ENCODE measurements around the gene XPO4. TPM values are rescaled to one million over a fixed set of nuclear protein-coding genes. Genes with fewer than 3 reads are reported as not detected.
"Not testable (repeated sequence)": the region's sequence is repeated elsewhere in the genome, so short reads cannot be mapped to it uniquely, and the experiment has no call there.

The XPO4 gene
- total RNA-seq, 1 donor from 2014 or later, result 15.5 TPM

DNA sequence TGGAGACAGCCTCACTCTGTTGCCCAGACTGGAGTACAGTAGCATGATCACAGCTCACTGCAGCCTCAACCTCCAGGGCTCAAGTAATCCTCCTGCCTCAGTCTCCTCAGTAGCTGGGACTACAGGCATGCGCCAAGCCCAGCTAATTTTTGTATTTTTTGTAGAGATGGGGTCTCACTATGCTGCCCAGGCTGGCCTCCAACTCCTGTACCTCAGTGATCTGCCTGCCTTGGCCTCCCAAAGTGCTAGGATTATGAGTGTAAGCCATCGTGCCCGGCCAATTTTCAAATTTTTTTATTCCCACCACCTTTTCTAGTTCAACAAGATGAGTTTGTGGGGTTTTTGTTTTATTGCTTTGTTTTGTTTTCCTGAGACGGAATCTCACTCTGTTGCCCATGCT is 31.7 kb downstream of the XPO4 start:
- peaks cover 2% of the 10 kb centered on the region for H3K4me1 Mint-ChIP-seq (ENCODE audit: low read depth, unreplicated experiment)
- no peak overlapping the region for H3K4me3 Mint-ChIP-seq (ENCODE audit: unreplicated experiment)
- peaks cover 2% of the 10 kb centered on the region for H3K27me3 Mint-ChIP-seq (ENCODE audit: unreplicated experiment)
- TF ChIP-seq, protein P1, sequence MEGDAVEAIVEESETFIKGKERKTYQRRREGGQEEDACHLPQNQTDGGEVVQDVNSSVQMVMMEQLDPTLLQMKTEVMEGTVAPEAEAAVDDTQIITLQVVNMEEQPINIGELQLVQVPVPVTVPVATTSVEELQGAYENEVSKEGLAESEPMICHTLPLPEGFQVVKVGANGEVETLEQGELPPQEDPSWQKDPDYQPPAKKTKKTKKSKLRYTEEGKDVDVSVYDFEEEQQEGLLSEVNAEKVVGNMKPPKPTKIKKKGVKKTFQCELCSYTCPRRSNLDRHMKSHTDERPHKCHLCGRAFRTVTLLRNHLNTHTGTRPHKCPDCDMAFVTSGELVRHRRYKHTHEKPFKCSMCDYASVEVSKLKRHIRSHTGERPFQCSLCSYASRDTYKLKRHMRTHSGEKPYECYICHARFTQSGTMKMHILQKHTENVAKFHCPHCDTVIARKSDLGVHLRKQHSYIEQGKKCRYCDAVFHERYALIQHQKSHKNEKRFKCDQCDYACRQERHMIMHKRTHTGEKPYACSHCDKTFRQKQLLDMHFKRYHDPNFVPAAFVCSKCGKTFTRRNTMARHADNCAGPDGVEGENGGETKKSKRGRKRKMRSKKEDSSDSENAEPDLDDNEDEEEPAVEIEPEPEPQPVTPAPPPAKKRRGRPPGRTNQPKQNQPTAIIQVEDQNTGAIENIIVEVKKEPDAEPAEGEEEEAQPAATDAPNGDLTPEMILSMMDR (IDR thresholded peaks at IDR 0.05; ENCODE audit: partially characterized antibody, unreplicated experiment), result no peak
- no peaks in the 10 kb centered on the region for H3K36me3 Mint-ChIP-seq (ENCODE audit: unreplicated experiment)
- H3K27ac Mint-ChIP-seq (ENCODE audit: unreplicated experiment), result no peak overlapping the region
- H3K9me3 Mint-ChIP-seq (ENCODE audit: unreplicated experiment), result no peaks in the 10 kb centered on the region
- DNase-seq, result no peak

- Mint-ChIP-seq H3K4me1 (ENCODE audit: low read depth, unreplicated experiment) (peaks cover 2% of the 10 kb centered on the region), H3K36me3 (ENCODE audit: unreplicated experiment) (no peaks in the 10 kb centered on the region), H3K4me3 (ENCODE audit: unreplicated experiment) (no peak overlapping the region), H3K27me3 (ENCODE audit: unreplicated experiment) (peaks cover 2% of the 10 kb centered on the region), H3K9me3 (ENCODE audit: unreplicated experiment) (no peaks in the 10 kb centered on the region), H3K27ac (ENCODE audit: unreplicated experiment) (no peak overlapping the region)
- no peak for DNase-seq
- TF ChIP-seq, protein P1 (IDR thresholded peaks at IDR 0.05; ENCODE audit: partially characterized antibody, unreplicated experiment), result no peak
Measured at GRCh38 chr13:20869540-20869939, 33.0 kb downstream of the XPO4 start.

GRCh38 chr13:20867408-20867807 is 35.1 kb downstream of the XPO4 start:
- H3K4me3 Mint-ChIP-seq (ENCODE audit: unreplicated experiment), result no peak overlapping the region
- H3K4me1 Mint-ChIP-seq (ENCODE audit: low read depth, unreplicated experiment), result no peaks in the 10 kb centered on the region
- H3K27ac Mint-ChIP-seq (ENCODE audit: unreplicated experiment), result no peak overlapping the region
- TF ChIP-seq, protein P1 (IDR thresholded peaks at IDR 0.05; ENCODE audit: partially characterized antibody, unreplicated experiment), result no peak
- no peak for DNase-seq
- H3K36me3 Mint-ChIP-seq (ENCODE audit: unreplicated experiment), result no peaks in the 10 kb centered on the region
- no peaks in the 10 kb centered on the region for H3K27me3 Mint-ChIP-seq (ENCODE audit: unreplicated experiment)
- H3K9me3 Mint-ChIP-seq (ENCODE audit: unreplicated experiment), result no peaks in the 10 kb centered on the region

DNA sequence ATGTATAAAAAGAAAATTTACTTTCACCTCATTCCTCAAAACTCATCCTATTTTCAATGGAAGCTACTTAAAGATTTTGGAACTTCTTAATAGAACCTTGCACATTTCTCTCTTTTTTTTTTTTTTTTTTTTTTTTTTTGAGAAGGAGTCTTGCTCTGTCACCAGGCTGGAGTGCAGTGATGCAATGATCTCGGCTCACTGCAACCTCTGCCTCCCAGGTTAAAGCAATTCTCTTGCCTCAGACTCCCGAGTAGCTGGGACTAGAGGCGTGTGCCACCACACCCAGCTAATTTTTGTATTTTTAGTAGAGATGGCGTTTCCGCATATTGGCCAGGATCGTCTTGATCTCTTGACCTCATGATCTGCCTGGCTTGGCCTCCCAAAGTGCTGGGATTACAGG is 40.9 kb downstream of the XPO4 start:
- DNase-seq; H3K4me3 Mint-ChIP-seq (ENCODE audit: unreplicated experiment); H3K27me3 Mint-ChIP-seq (ENCODE audit: unreplicated experiment); H3K36me3 Mint-ChIP-seq (ENCODE audit: unreplicated experiment); H3K4me1 Mint-ChIP-seq (ENCODE audit: low read depth, unreplicated experiment); H3K9me3 Mint-ChIP-seq (ENCODE audit: unreplicated experiment); H3K27ac Mint-ChIP-seq (ENCODE audit: unreplicated experiment): not testable (repeated sequence)

DNA sequence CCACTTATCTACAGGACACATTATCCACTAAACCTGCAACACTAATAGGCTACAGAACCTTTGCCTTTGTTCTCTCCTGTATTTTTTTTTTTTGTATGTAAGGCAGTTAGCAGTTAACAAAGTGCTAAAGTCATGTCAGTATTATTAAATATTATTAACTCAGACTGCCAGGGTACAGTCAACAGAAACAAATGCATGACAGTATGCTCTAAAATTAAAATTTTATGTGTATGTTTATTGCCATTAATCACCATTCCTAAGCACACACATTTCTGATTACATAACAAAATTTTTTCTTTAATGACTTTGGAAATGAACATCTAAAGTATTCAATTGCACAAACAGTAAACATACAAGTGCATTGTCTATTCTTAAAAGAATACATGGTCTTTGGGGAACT is 41.7 kb downstream of the XPO4 start:
- TF ChIP-seq, protein P1 (IDR thresholded peaks at IDR 0.05; ENCODE audit: partially characterized antibody, unreplicated experiment), result no peak
- no peaks in the 10 kb centered on the region for H3K4me1 Mint-ChIP-seq (ENCODE audit: low read depth, unreplicated experiment)
- no peaks in the 10 kb centered on the region for H3K36me3 Mint-ChIP-seq (ENCODE audit: unreplicated experiment)
- no peaks in the 10 kb centered on the region for H3K9me3 Mint-ChIP-seq (ENCODE audit: unreplicated experiment)
- no peak overlapping the region for H3K4me3 Mint-ChIP-seq (ENCODE audit: unreplicated experiment)
- peak overlapping the region; percentile 18 for H3K27ac Mint-ChIP-seq (ENCODE audit: unreplicated experiment)
- no peak for DNase-seq
- no peaks in the 10 kb centered on the region for H3K27me3 Mint-ChIP-seq (ENCODE audit: unreplicated experiment)

DNA sequence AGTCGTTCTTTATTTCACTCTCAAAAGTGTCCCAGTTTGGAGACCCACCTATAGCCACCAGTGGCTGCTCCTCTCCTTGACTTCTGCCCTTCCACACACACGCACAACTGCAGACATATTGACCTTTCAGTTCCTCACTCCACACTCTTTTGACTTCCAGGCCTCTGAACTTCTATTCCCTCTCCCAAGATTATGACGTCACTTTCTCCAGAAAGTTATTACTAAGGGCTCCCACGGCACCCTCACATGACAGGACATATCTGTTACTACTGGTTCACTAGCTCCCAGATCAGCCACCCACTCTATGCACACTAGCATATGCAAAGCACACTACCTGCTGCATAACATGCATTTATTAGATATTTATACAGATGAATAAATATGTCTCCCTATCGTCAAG is 45.9 kb downstream of the XPO4 start:
- DNase-seq, result no peak
- H3K9me3 Mint-ChIP-seq (ENCODE audit: unreplicated experiment), result no peaks in the 10 kb centered on the region
- TF ChIP-seq, protein P1 (IDR thresholded peaks at IDR 0.05; ENCODE audit: partially characterized antibody, unreplicated experiment), result no peak
- no peaks in the 10 kb centered on the region for H3K4me1 Mint-ChIP-seq (ENCODE audit: low read depth, unreplicated experiment)
- no peaks in the 10 kb centered on the region for H3K36me3 Mint-ChIP-seq (ENCODE audit: unreplicated experiment)
- H3K4me3 Mint-ChIP-seq (ENCODE audit: unreplicated experiment), result no peak overlapping the region
- no peaks in the 10 kb centered on the region for H3K27me3 Mint-ChIP-seq (ENCODE audit: unreplicated experiment)
- H3K27ac Mint-ChIP-seq (ENCODE audit: unreplicated experiment), result no peak overlapping the region

Measured in glutamatergic neuron (in vitro differentiated cells).